Calu3 (cell line): ENCODE results near the gene RPL10. TPM values are rescaled to one million over a fixed set of nuclear protein-coding genes. Genes with fewer than 3 reads are reported as not detected.

Experiments used
- BruUV-seq: library from RNA; stranded (reverse); fragments of 400-500 nt; replicated peaks from 2 replicates; lab custom pipeline; 2021; lab: Mats Ljungman, UMichigan
- CTCF ChIA-PET: fragments of 300-600 bp; sonication (Branson Sonifier 250); formaldehyde crosslinking; loops from one replicate; lab custom pipeline; 2022; ENCODE audit warnings: antibody characterized with exemption; lab: Charles Lee
- DNase-seq: peaks from one replicate; pipeline ENCODE4 v3.0.0; 2022
- H3K27ac Mint-ChIP-seq: one replicate; pipeline ENCODE4 v1.8.0; 2022; ENCODE audit warnings: mixed read lengths; ENCODE audit not compliant: unreplicated experiment
- H3K27me3 Mint-ChIP-seq: one replicate; pipeline ENCODE4 v1.8.0; 2022; ENCODE audit warnings: mixed read lengths; ENCODE audit not compliant: unreplicated experiment
- H3K36me3 Mint-ChIP-seq: one replicate; pipeline ENCODE4 v1.8.0; 2022; ENCODE audit warnings: mild to moderate bottlenecking, moderate library complexity, mixed read lengths; ENCODE audit not compliant: insufficient read depth, unreplicated experiment
- H3K4me1 Mint-ChIP-seq: one replicate; pipeline ENCODE4 v1.8.0; 2022; ENCODE audit warnings: mild to moderate bottlenecking, low read depth, mixed read lengths; ENCODE audit not compliant: unreplicated experiment
- H3K4me3 Mint-ChIP-seq: one replicate; pipeline ENCODE4 v1.8.0; 2022; ENCODE audit warnings: mild to moderate bottlenecking, low read depth, moderate library complexity, mixed read lengths; ENCODE audit not compliant: unreplicated experiment
- H3K9me3 Mint-ChIP-seq: one replicate; pipeline ENCODE4 v1.8.0; 2022; ENCODE audit warnings: low read depth, mixed read lengths; ENCODE audit not compliant: unreplicated experiment
- intact Hi-C: fragments of 100-400 bp; cut with micrococcal nuclease; formaldehyde crosslinking; loops from one replicate; pipeline ENCODE4 v1.10.0; 2022; ENCODE audit not compliant: unreplicated experiment
- total RNA-seq: library from RNA; stranded (reverse); gene quantifications from 2 replicates; pipeline ENCODE4 v1.2.3, GENCODE V29; 2022
- TF ChIP-seq, protein P1 (sequence below): fragments of 200-600 bp; IDR thresholded peaks from one replicate; pipeline ENCODE4 v1.8.0; 2022; ENCODE audit warnings: antibody characterized with exemption; ENCODE audit not compliant: unreplicated experiment

RPL10 gene
- total RNA-seq, 1 experiment from 2014 or later: 1,495 TPM

DNA sequence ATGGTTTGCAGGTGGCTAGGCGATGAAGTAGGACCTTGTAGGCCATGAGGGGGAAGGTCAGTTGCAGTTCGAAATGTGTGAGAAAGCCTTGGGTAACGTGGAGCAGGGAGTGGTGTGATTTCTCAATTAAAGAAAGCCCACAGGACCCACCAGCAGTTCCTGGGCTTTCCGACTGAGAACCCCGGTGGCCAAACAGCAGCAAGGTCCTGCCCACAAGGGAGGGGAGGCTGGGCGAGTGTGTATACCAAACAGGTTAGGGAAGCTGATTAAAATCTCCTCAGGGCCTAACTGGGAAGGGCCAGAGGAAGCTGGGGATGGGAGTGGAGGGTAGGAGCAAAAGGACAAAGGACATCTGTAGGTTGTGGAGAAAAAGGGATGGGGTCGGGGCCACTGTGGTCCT lies 32.7 kb downstream of the RPL10 start:
- intact Hi-C loops: no loop called here

DNA sequence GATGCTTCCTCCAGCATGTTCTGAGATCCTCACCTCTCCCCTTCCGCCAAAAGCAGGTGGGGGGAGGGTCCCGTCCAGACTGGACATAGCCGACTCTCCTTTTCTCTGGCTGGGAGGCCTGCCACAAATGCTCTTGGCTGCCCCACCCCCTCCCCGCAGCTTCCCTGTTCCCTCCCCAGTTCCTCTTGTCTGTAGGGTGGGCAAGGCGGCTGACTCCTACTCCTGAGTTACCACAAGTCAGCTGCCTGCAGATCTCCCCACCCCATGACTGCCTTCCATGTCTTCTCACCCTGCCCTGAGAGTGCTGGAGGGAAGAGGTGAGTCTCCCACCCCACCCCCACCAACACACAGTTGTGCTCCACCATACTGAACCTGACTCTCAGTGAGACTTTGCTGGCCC lies 33.2 kb downstream of the RPL10 start:
- peaks cover 50% of the 10 kb centered on the region for H3K36me3 Mint-ChIP-seq
- CTCF ChIA-PET: no interaction called here
- no peaks in the 10 kb centered on the region for H3K9me3 Mint-ChIP-seq
- H3K4me3 Mint-ChIP-seq: no peak overlapping the region
- peaks cover 24% of the 10 kb centered on the region for H3K4me1 Mint-ChIP-seq
- BruUV-seq: no TSS peak
- no peak for DNase-seq
- no peak overlapping the region for H3K27ac Mint-ChIP-seq
- TF ChIP-seq, protein P1, sequence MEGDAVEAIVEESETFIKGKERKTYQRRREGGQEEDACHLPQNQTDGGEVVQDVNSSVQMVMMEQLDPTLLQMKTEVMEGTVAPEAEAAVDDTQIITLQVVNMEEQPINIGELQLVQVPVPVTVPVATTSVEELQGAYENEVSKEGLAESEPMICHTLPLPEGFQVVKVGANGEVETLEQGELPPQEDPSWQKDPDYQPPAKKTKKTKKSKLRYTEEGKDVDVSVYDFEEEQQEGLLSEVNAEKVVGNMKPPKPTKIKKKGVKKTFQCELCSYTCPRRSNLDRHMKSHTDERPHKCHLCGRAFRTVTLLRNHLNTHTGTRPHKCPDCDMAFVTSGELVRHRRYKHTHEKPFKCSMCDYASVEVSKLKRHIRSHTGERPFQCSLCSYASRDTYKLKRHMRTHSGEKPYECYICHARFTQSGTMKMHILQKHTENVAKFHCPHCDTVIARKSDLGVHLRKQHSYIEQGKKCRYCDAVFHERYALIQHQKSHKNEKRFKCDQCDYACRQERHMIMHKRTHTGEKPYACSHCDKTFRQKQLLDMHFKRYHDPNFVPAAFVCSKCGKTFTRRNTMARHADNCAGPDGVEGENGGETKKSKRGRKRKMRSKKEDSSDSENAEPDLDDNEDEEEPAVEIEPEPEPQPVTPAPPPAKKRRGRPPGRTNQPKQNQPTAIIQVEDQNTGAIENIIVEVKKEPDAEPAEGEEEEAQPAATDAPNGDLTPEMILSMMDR: no peak
- intact Hi-C loops: no loop called here
- no peaks in the 10 kb centered on the region for H3K27me3 Mint-ChIP-seq

More for the DNA sequence above, 32.7 kb downstream of the RPL10 start:
- TF ChIP-seq, protein P1: no peak
- CTCF ChIA-PET: no interaction called here
- H3K4me1 Mint-ChIP-seq: peaks cover 24% of the 10 kb centered on the region
- no peaks in the 10 kb centered on the region for H3K27me3 Mint-ChIP-seq
- no peak for DNase-seq
- no peaks in the 10 kb centered on the region for H3K9me3 Mint-ChIP-seq
- no TSS peak for BruUV-seq
- no peak overlapping the region for H3K27ac Mint-ChIP-seq
- peaks cover 46% of the 10 kb centered on the region for H3K36me3 Mint-ChIP-seq
- H3K4me3 Mint-ChIP-seq: no peak overlapping the region

DNA sequence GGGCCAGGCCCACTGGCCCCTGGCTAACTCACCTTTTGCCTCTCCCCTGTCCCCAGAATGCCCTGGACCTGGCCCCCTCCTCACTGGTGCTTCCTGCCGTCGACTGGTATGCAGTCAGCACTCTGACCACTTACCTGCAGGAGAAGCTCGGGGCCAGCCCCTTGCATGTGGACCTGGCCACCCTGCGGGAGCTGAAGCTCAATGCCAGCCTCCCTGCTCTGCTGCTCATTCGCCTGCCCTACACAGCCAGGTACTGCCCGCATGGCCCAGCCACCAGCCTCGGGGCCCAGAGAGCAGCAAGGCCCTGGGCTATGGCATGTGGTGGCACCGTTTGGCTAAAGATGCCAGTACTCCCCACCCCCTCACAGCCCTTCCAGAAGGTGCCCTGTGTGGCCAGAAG lies 34.0 kb downstream of the RPL10 start:
- H3K4me3 Mint-ChIP-seq: no peak overlapping the region
- peaks cover 55% of the 10 kb centered on the region for H3K36me3 Mint-ChIP-seq
- BruUV-seq: no TSS peak
- H3K9me3 Mint-ChIP-seq: no peaks in the 10 kb centered on the region
- peaks cover 20% of the 10 kb centered on the region for H3K4me1 Mint-ChIP-seq
- no peak overlapping the region for H3K27ac Mint-ChIP-seq
- CTCF ChIA-PET: interaction anchor here (0.6 kb wide), 1 partner anchor 346 kb away, joined by 3 read pairs; no protein-coding TSS in a partner anchor
- no peak for DNase-seq
- no peaks in the 10 kb centered on the region for H3K27me3 Mint-ChIP-seq
- intact Hi-C loops: no loop called here
- TF ChIP-seq, protein P1: no peak

DNA sequence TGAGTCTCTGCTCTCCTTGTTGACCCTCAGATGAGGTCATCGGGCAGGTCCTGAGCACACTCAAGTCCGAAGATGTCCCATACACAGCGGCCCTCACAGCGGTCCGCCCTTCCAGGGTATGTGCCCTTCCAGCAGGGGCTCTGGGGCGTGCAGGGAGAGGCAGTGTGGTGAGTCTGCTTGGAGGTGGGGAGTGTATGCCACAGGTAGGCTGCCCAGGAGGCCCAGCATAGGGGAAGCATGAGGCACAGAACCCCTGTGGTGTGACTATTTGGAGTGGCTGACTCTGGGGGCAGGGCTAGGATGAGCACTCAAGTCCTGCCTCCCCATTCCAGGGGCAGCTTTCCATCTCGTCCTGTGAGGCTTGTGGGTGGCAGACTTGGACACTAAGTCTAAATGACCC lies 35.4 kb downstream of the RPL10 start:
- Mint-ChIP-seq H3K27me3 (no peaks in the 10 kb centered on the region), H3K9me3 (no peaks in the 10 kb centered on the region), H3K27ac (no peak overlapping the region), H3K36me3 (peaks cover 55% of the 10 kb centered on the region), H3K4me3 (no peak overlapping the region), H3K4me1 (peaks cover 9% of the 10 kb centered on the region)
- DNase-seq: no peak
- BruUV-seq: no TSS peak
- intact Hi-C loops: no loop called here
- TF ChIP-seq, protein P1: no peak
- CTCF ChIA-PET: no interaction called here
